Natural killer cell treated with Interleukin-12 subunit alpha and Interleukin-12 subunit beta and Interleukin-15 and Interleukin-18, amount 100 ng/mL, for 72 hours (primary cell): ENCODE results near the gene DNAAF8. TPM values are rescaled to one million over a fixed set of nuclear protein-coding genes. Genes with fewer than 3 reads are reported as not detected.
A peak's percentile ranks its signal among the peaks of the same experiment; 100 is the strongest.

Experiments used
- ATAC-seq, 2 donors: fragments of 150-1000 bp; cut with Tn5 transposase in 1 of 2; sonication (Bioruptor Pico), chemical (Tn5 transposase) in 1 of 2; 2 replicates each; pipeline ENCODE4 v1.10.0; 2021
- DNase-seq: peaks from one replicate; pipeline ENCODE4 v3.0.0; 2022; ENCODE audit warnings: low spot score
- H3K27ac Mint-ChIP-seq, 2 donors: 1 replicate in 1 of 2; 2 replicates in 1 of 2; pipeline ENCODE4 v1.8.0; 2022; ENCODE audit warnings: mixed read lengths in 2 of 2, mild to moderate bottlenecking in 1 of 2, moderate library complexity in 1 of 2
- H3K27me3 Mint-ChIP-seq, 2 donors: 1 replicate in 1 of 2; 2 replicates in 1 of 2; pipeline ENCODE4 v1.8.0; 2022; ENCODE audit warnings: mixed read lengths in 2 of 2
- H3K36me3 Mint-ChIP-seq: one replicate; pipeline ENCODE4 v1.8.0; 2022; ENCODE audit warnings: mixed read lengths
- H3K4me1 Mint-ChIP-seq, 2 donors: 1 replicate in 1 of 2; 2 replicates in 1 of 2; pipeline ENCODE4 v1.8.0; 2022; ENCODE audit warnings: low read depth in 2 of 2, mixed read lengths in 2 of 2, mild to moderate bottlenecking in 1 of 2
- H3K4me3 Mint-ChIP-seq: one replicate; pipeline ENCODE4 v1.8.0; 2022; ENCODE audit warnings: mixed read lengths
- H3K9me3 Mint-ChIP-seq: 2 replicates; pipeline ENCODE4 v1.8.0; 2022; ENCODE audit warnings: mixed read lengths
- total RNA-seq, 2 donors: library from RNA; stranded (reverse); gene quantifications; one replicate each; pipeline ENCODE4 v1.2.3, GENCODE V29; 2022

DNAAF8 gene
- total RNA-seq, 2 donors from 2014 or later: 0.53 TPM; not detected in 1

GRCh38 chr16:4691666-4692412 lies 42.5 kb upstream of the DNAAF8 start:
- no peak for ATAC-seq
- Mint-ChIP-seq H3K9me3 (no peaks in the 10 kb centered on the region), H3K4me1 (peaks cover 5 to 12% of the 10 kb centered on the region in 2 donors), H3K4me3 (peak overlapping the region; percentile 56), H3K27ac (peak overlapping the region in 1 of 2 donors; percentile 39), H3K27me3 (no peaks in the 10 kb centered on the region), H3K36me3 (no peaks in the 10 kb centered on the region)
- DNase-seq: peak; percentile 45

- peak; percentile 55 for DNase-seq
Measured at GRCh38 chr16:4692460-4693295, 41.7 kb upstream of the DNAAF8 start.

GRCh38 chr16:4693296-4693955 lies 40.9 kb upstream of the DNAAF8 start, which contains the start of gene NUDT16L1:
TSS of gene NUDT16L1 (plus strand) at chr16:4693562. CDS start at chr16:4693727, 165 bp downstream.
- DNase-seq (peak; percentile 99), ATAC-seq (peak; percentile 97 to 98)
- Mint-ChIP-seq H3K4me3 (peak within 1 kb of the TSS; percentile 75), H3K4me1 (peaks cover 5 to 12% of the 10 kb centered on the region in 2 donors), H3K36me3 (no peaks in the 10 kb centered on the region), H3K27me3 (no peaks in the 10 kb centered on the region), H3K9me3 (no peaks in the 10 kb centered on the region), H3K27ac (peak within 1 kb of the TSS; percentile 39 to 41)

More at GRCh38 chr16:4692460-4693295, 41.7 kb upstream of the DNAAF8 start:
- Mint-ChIP-seq H3K36me3 (no peaks in the 10 kb centered on the region), H3K4me3 (peak overlapping the region; percentile 75), H3K27ac (peak overlapping the region; percentile 39 to 41), H3K4me1 (peaks cover 5 to 12% of the 10 kb centered on the region in 2 donors), H3K27me3 (no peaks in the 10 kb centered on the region), H3K9me3 (no peaks in the 10 kb centered on the region)
- peak; percentile 7 to 15 for ATAC-seq

- ATAC-seq (peak; percentile 22 to 45), DNase-seq (peak; percentile 63)
- H3K4me3 Mint-ChIP-seq: peak overlapping the region; percentile 75
- no peaks in the 10 kb centered on the region for H3K9me3 Mint-ChIP-seq
- H3K36me3 Mint-ChIP-seq: no peaks in the 10 kb centered on the region
- H3K4me1 Mint-ChIP-seq: peaks cover 5 to 12% of the 10 kb centered on the region in 2 donors
- H3K27ac Mint-ChIP-seq: peak overlapping the region; percentile 39 to 41
- H3K27me3 Mint-ChIP-seq: no peaks in the 10 kb centered on the region
Measured at GRCh38 chr16:4693956-4694641, 40.2 kb upstream of the DNAAF8 start.

GRCh38 chr16:4694642-4695451 lies 39.5 kb upstream of the DNAAF8 start:
- Mint-ChIP-seq H3K4me3 (peak overlapping the region; percentile 67), H3K4me1 (peaks cover 5 to 12% of the 10 kb centered on the region in 2 donors), H3K27ac (peak overlapping the region in 1 of 2 donors; percentile 81), H3K9me3 (no peaks in the 10 kb centered on the region), H3K36me3 (peaks cover 4% of the 10 kb centered on the region), H3K27me3 (no peaks in the 10 kb centered on the region)
- ATAC-seq (no peak), DNase-seq (peak; percentile 59)

- H3K9me3 Mint-ChIP-seq: no peaks in the 10 kb centered on the region
- peaks cover 6% of the 10 kb centered on the region for H3K36me3 Mint-ChIP-seq
- no peaks in the 10 kb centered on the region for H3K27me3 Mint-ChIP-seq
- peak overlapping the region in 1 of 2 donors; percentile 81 for H3K27ac Mint-ChIP-seq
- no peak for ATAC-seq
- peaks cover 5 to 12% of the 10 kb centered on the region in 2 donors for H3K4me1 Mint-ChIP-seq
- no peak for DNase-seq
- peak overlapping the region; percentile 67 for H3K4me3 Mint-ChIP-seq
Measured at GRCh38 chr16:4695473-4696171, 38.7 kb upstream of the DNAAF8 start.

- H3K4me1 Mint-ChIP-seq: peaks cover 5 to 11% of the 10 kb centered on the region in 2 donors
- no peak overlapping the region for H3K27ac Mint-ChIP-seq
- no peaks in the 10 kb centered on the region for H3K27me3 Mint-ChIP-seq
- no peak for ATAC-seq
- H3K36me3 Mint-ChIP-seq: peaks cover 6% of the 10 kb centered on the region
- H3K9me3 Mint-ChIP-seq: no peaks in the 10 kb centered on the region
- no peak overlapping the region for H3K4me3 Mint-ChIP-seq
- no peak for DNase-seq
Measured at GRCh38 chr16:4696172-4696904, 38.0 kb upstream of the DNAAF8 start.

- Mint-ChIP-seq H3K27ac (no peak overlapping the region), H3K36me3 (peaks cover 6% of the 10 kb centered on the region), H3K4me1 (peaks cover 5 to 10% of the 10 kb centered on the region in 2 donors), H3K27me3 (no peaks in the 10 kb centered on the region), H3K4me3 (no peak overlapping the region), H3K9me3 (no peaks in the 10 kb centered on the region)
- no peak for DNase-seq
- ATAC-seq: no peak
Measured at GRCh38 chr16:4696905-4697847, 37.2 kb upstream of the DNAAF8 start.

- Mint-ChIP-seq H3K27ac (no peak overlapping the region), H3K36me3 (peaks cover 6% of the 10 kb centered on the region), H3K9me3 (no peaks in the 10 kb centered on the region), H3K4me1 (peaks cover 5 to 6% of the 10 kb centered on the region in 2 donors), H3K27me3 (no peaks in the 10 kb centered on the region), H3K4me3 (no peak overlapping the region)
- no peak for DNase-seq
- ATAC-seq: no peak
Measured at GRCh38 chr16:4697848-4698291, 36.5 kb upstream of the DNAAF8 start.

- DNase-seq (no peak), ATAC-seq (no peak)
- H3K27ac Mint-ChIP-seq: no peak overlapping the region
- no peaks in the 10 kb centered on the region for H3K27me3 Mint-ChIP-seq
- H3K4me1 Mint-ChIP-seq: peaks cover 5 to 6% of the 10 kb centered on the region in 2 donors
- peaks cover 6% of the 10 kb centered on the region for H3K36me3 Mint-ChIP-seq
- H3K9me3 Mint-ChIP-seq: no peaks in the 10 kb centered on the region
- no peak overlapping the region for H3K4me3 Mint-ChIP-seq
Measured at GRCh38 chr16:4698321-4699045, 35.9 kb upstream of the DNAAF8 start.
